CD4-positive, alpha-beta T cell (primary cell): Measurements from ENCODE around the gene ELMO1. TPM values are rescaled to one million over a fixed set of nuclear protein-coding genes. Genes with fewer than 3 reads are reported as not detected.

ENCODE experiments used
- ATAC-seq: fragments of 200-7000 bp; cut with Tn5 transposase; one replicate; pipeline ENCODE4 v1.10.0; 2022; ENCODE audit warnings: mild to moderate bottlenecking; ENCODE audit not compliant: poor library complexity
- CTCF ChIA-PET: fragments of 350-600 bp; sonication (Branson Sonifier 250); formaldehyde crosslinking; loops from one replicate; lab custom pipeline; 2021; ENCODE audit warnings: antibody characterized with exemption, inconsistent platforms; lab: Charles Lee
- POLR2A ChIA-PET: fragments of 350-600 bp; sonication (Branson Sonifier 250); formaldehyde crosslinking; loops from one replicate; lab custom pipeline; 2021; ENCODE audit warnings: antibody characterized with exemption, inconsistent platforms; lab: Charles Lee
- DNase-seq, 14 experiments: peaks; one replicate each; pipeline ENCODE4 v3.0.0-alpha.2; 2013 to 2020; ENCODE audit warnings: mixed read lengths in 2 of 14
- H3K27ac ChIP-seq, 2 donors: one replicate each; pipeline versions ENCODE4 v1.5.1 to v1.7.0; 2013; ENCODE audit warnings: low read length in 2 of 2, low read depth in 1 of 2, mild to moderate bottlenecking in 1 of 2
- H3K27me3 ChIP-seq, 2 experiments: 1 replicate in 1 of 2; 2 replicates in 1 of 2; pipeline versions ENCODE4 v1.6.1 to v1.7.0; 2013; ENCODE audit warnings: low read length in 2 of 2, control low read depth in 1 of 2, mild to moderate bottlenecking in 1 of 2, moderate library complexity in 1 of 2; ENCODE audit not compliant: insufficient read depth in 2 of 2, control insufficient read depth in 1 of 2
- H3K36me3 ChIP-seq: one replicate; pipeline ENCODE4 v1.6.1; 2013; ENCODE audit warnings: low read length, control low read depth; ENCODE audit not compliant: insufficient read depth
- H3K4me1 ChIP-seq: one replicate; pipeline ENCODE4 v1.6.1; 2013; ENCODE audit warnings: low read length, control low read depth; ENCODE audit not compliant: insufficient read depth
- H3K4me3 ChIP-seq: one replicate; pipeline ENCODE4 v1.5.1; 2013; ENCODE audit warnings: mild to moderate bottlenecking, low read length, moderate library complexity
- H3K9me3 ChIP-seq, 2 experiments: 1 replicate in 1 of 2; 2 replicates in 1 of 2; pipeline versions ENCODE4 v1.6.1 to v1.7.0; 2013; ENCODE audit warnings: low read length in 2 of 2, mild to moderate bottlenecking in 2 of 2, control low read depth in 1 of 2, moderate library complexity in 1 of 2; ENCODE audit not compliant: control insufficient read depth in 1 of 2, insufficient read depth in 1 of 2
- H3K27ac Mint-ChIP-seq: one replicate; pipeline ENCODE4 v1.8.0; 2020; ENCODE audit warnings: mixed read lengths
- H3K27me3 Mint-ChIP-seq: one replicate; pipeline ENCODE4 v1.8.0; 2021; ENCODE audit warnings: mixed read lengths
- H3K36me3 Mint-ChIP-seq: one replicate; pipeline ENCODE4 v1.8.0; 2021; ENCODE audit warnings: low read depth, mixed read lengths
- H3K4me1 Mint-ChIP-seq: one replicate; pipeline ENCODE4 v1.8.0; 2021; ENCODE audit warnings: low read depth, mixed read lengths
- H3K4me3 Mint-ChIP-seq: one replicate; pipeline ENCODE4 v1.8.0; 2020; ENCODE audit warnings: mild to moderate bottlenecking, mixed read lengths
- H3K9me3 Mint-ChIP-seq: one replicate; pipeline ENCODE4 v1.8.0; 2020; ENCODE audit warnings: mixed read lengths
- CTCF ChIP-seq: fragments of 200-600 bp; IDR thresholded peaks from one replicate; pipeline ENCODE4 v1.8.0; 2022; ENCODE audit warnings: antibody characterized with exemption, mild to moderate bottlenecking
- intact Hi-C, 2 experiments: fragments of 100-400 bp; cut with DNase I in 1 of 2; cut with micrococcal nuclease in 1 of 2; formaldehyde crosslinking; loops; one replicate each; pipeline versions ENCODE4 v1.15.1 to v1.9.0; 2023 to 2025; cut with DNase I, micrococcal nuclease
- total RNA-seq, 174 experiments: library from RNA in 2 of 174; stranded (reverse) in 2 of 174; gene quantifications; one replicate each; pipeline ENCODE4 v1.2.3 and lab custom pipeline; 2021 to 2026

Gene ELMO1
- total RNA-seq, 2 experiments from 2014 or later, result 117 to 120 TPM

- Histone ChIP-seq H3K27me3 (no peaks in the 10 kb centered on the region), H3K27ac (no peak overlapping the region), H3K9me3 (no peaks in the 10 kb centered on the region), H3K4me3 (no peak overlapping the region), H3K36me3 (no peaks in the 10 kb centered on the region), H3K4me1 (no peaks in the 10 kb centered on the region)
- no peaks in the 10 kb centered on the region for H3K4me1 Mint-ChIP-seq
- H3K36me3 Mint-ChIP-seq, result no peaks in the 10 kb centered on the region
- ATAC-seq (no peak), DNase-seq (no peak)
- intact Hi-C loops, result no loop called here
- peaks cover 5% of the 10 kb centered on the region for H3K9me3 Mint-ChIP-seq
- ChIA-PET POLR2A (no interaction called here), CTCF (interaction anchor here (0.8 kb wide), 1 partner anchor 10 kb away, joined by 3 read pairs; no protein-coding TSS in a partner anchor)
- no peak overlapping the region for H3K27ac Mint-ChIP-seq
- H3K27me3 Mint-ChIP-seq, result no peaks in the 10 kb centered on the region
- TF ChIP-seq CTCF, result no peak
- no peak overlapping the region for H3K4me3 Mint-ChIP-seq
These were observed 609.9 kb downstream of the ELMO1 start for GRCh38 chr7:36838616-36839225.

GRCh38 chr7:36831049-36831448, 617.6 kb downstream of the ELMO1 start:
- peaks cover 8% of the 10 kb centered on the region for H3K9me3 Mint-ChIP-seq
- CTCF ChIA-PET, result no interaction called here
- H3K4me3 ChIP-seq, result no peak overlapping the region
- intact Hi-C loops, result no loop called here
- no peak overlapping the region for H3K27ac ChIP-seq
- no peak for TF ChIP-seq CTCF
- no peak for DNase-seq
- POLR2A ChIA-PET, result no interaction called here
- H3K4me1 ChIP-seq, result no peaks in the 10 kb centered on the region
- H3K4me3 Mint-ChIP-seq, result no peak overlapping the region
- H3K27me3 Mint-ChIP-seq, result no peaks in the 10 kb centered on the region
- no peaks in the 10 kb centered on the region for H3K4me1 Mint-ChIP-seq
- H3K36me3 Mint-ChIP-seq, result no peaks in the 10 kb centered on the region
- H3K9me3 ChIP-seq, result peaks cover 0 to 4% of the 10 kb centered on the region in 2 experiments
- no peak for ATAC-seq
- H3K27ac Mint-ChIP-seq, result no peak overlapping the region
- no peaks in the 10 kb centered on the region for H3K36me3 ChIP-seq
- no peaks in the 10 kb centered on the region for H3K27me3 ChIP-seq

GRCh38 chr7:36827726-36828703, 620.6 kb downstream of the ELMO1 start:
- TF ChIP-seq CTCF, result no peak
- ChIA-PET POLR2A (no interaction called here), CTCF (no interaction called here)
- H3K4me1 Mint-ChIP-seq, result no peaks in the 10 kb centered on the region
- intact Hi-C loops, result no loop called here
- Histone ChIP-seq H3K4me1 (no peaks in the 10 kb centered on the region), H3K4me3 (no peak overlapping the region), H3K9me3 (peaks cover 0 to 4% of the 10 kb centered on the region in 2 experiments), H3K27me3 (no peaks in the 10 kb centered on the region), H3K36me3 (no peaks in the 10 kb centered on the region), H3K27ac (no peak overlapping the region)
- no peak overlapping the region for H3K27ac Mint-ChIP-seq
- DNase-seq (peak in 2 of 14 experiments; percentile 3 to 25), ATAC-seq (no peak)
- no peak overlapping the region for H3K4me3 Mint-ChIP-seq
- no peaks in the 10 kb centered on the region for H3K36me3 Mint-ChIP-seq
- H3K27me3 Mint-ChIP-seq, result no peaks in the 10 kb centered on the region
- peaks cover 3% of the 10 kb centered on the region for H3K9me3 Mint-ChIP-seq
